ENCODE measurements around the gene PHIP. TPM values are rescaled to one million over a fixed set of nuclear protein-coding genes. Genes with fewer than 3 reads are reported as not detected.

PHIP gene
- total and polyA plus RNA-seq, 9 of the 15 experiments (the other 6 are each of a cell fraction or from before 2014, with no cell fraction given), result 8.1 to 36.3 (median 16.5) TPM

- BruUV-seq (replicated peaks), result no TSS peak
- 0% methylated on average over 2 of the region's 2 CpGs for WGBS (ENCODE audit: insufficient coverage, low coverage, missing lambda C conversion rate)
- Histone ChIP-seq H3K4me2 (ENCODE audit: insufficient read depth, low read length) (no peak overlapping the region), H3K27ac (ENCODE audit: extremely low read depth, low read depth, low read length) (no peak overlapping the region), H3K27me3 (ENCODE audit: control insufficient read depth in 2 of 2, insufficient read depth in 2 of 2, low read length in 2 of 2) (0 out of 5 replicates have a peak, but pooled peaks cover 0 to 3% of the 10 kb centered on the region in 2 experiments), H3K36me3 (ENCODE audit: control insufficient read depth, insufficient read depth, low read length) (no peaks in the 10 kb centered on the region), H3K9ac (ENCODE audit: insufficient read depth in 1 of 2, low read depth in 2 of 2, low read length in 2 of 2) (no peak overlapping the region), H2AFZ (ENCODE audit: low read depth, low read length) (no peak overlapping the region), H4K20me1 (replicated peaks; ENCODE audit: control insufficient read depth, insufficient read depth, low read length) (no peaks in the 10 kb centered on the region), H3K9me1 (ENCODE audit: control insufficient read depth, insufficient read depth, low read length) (no peaks in the 10 kb centered on the region), H3K9me3 (replicated peaks; ENCODE audit: control insufficient read depth, insufficient read depth, low read depth, low read length) (no peaks in the 10 kb centered on the region; the same call in 1 of the 2 replicates), H3K4me1 (replicated peaks in 1 of 2; ENCODE audit: control insufficient read depth in 2 of 2, insufficient read depth in 2 of 2, low read length in 2 of 2) (no peaks in the 10 kb centered on the region), H3K79me2 (ENCODE audit: control insufficient read depth, insufficient read depth, low read length) (no peaks in the 10 kb centered on the region), H3K4me3 (no peak overlapping the region)
- in situ Hi-C loops (cut with MboI), result no loop called here
- ATAC-seq (no peak), DNase-seq (ENCODE audit: extremely low read depth in 1 of 4, low spot score in 3 of 4) (no peak), FAIRE-seq (no peak)
- intact Hi-C loops (cut with micrococcal nuclease), result no loop called here
- TF ChIP-seq ZNF146 (CRISPR knock-in tag; IDR thresholded peaks at IDR 0.05; ENCODE audit: unreplicated experiment) (peak; percentile 38), BCL6 (CRISPR knock-in tag; IDR thresholded peaks at IDR 0.05) (no peak), CREB3L1 (IDR thresholded peaks at IDR 0.05; ENCODE audit: borderline replicate concordance, low read depth) (no peak), ARHGAP35 (IDR thresholded peaks at IDR 0.05; ENCODE audit: partially characterized antibody) (no peak), TCF7 (IDR thresholded peaks at IDR 0.05; ENCODE audit: borderline replicate concordance) (no peak)
- CTCF ChIA-PET (ENCODE audit: low intra/inter-chr PET ratio), result no interaction called here
- POLR2A ChIA-PET, result no interaction called here
Observed at GRCh38 chr6:79100304-79100703, 22.2 kb upstream of the PHIP start.

GRCh38 chr6:79094938-79095337, 16.9 kb upstream of the PHIP start:
- Histone ChIP-seq H3K79me2 (ENCODE audit: control insufficient read depth, insufficient read depth, low read length) (no peaks in the 10 kb centered on the region), H3K9ac (ENCODE audit: insufficient read depth in 1 of 2, low read depth in 2 of 2, low read length in 2 of 2) (no peak overlapping the region), H3K4me1 (replicated peaks in 1 of 2; ENCODE audit: control insufficient read depth in 2 of 2, insufficient read depth in 2 of 2, low read length in 2 of 2) (no peaks in the 10 kb centered on the region), H3K9me1 (ENCODE audit: control insufficient read depth, insufficient read depth, low read length) (no peaks in the 10 kb centered on the region), H3K36me3 (ENCODE audit: control insufficient read depth, insufficient read depth, low read length) (no peaks in the 10 kb centered on the region), H3K4me2 (ENCODE audit: insufficient read depth, low read length) (no peak overlapping the region), H3K9me3 (replicated peaks; ENCODE audit: control insufficient read depth, insufficient read depth, low read depth, low read length) (no peaks in the 10 kb centered on the region), H2AFZ (ENCODE audit: low read depth, low read length) (no peak overlapping the region), H3K27me3 (ENCODE audit: control insufficient read depth in 2 of 2, insufficient read depth in 2 of 2, low read length in 2 of 2) (peaks cover 0 to 3% of the 10 kb centered on the region in 2 experiments; a peak in 2 of 5 replicates), H4K20me1 (replicated peaks; ENCODE audit: control insufficient read depth, insufficient read depth, low read length) (no peaks in the 10 kb centered on the region), H3K27ac (ENCODE audit: extremely low read depth, low read depth, low read length) (no peak overlapping the region), H3K4me3 (no peak overlapping the region)
- ATAC-seq (no peak), FAIRE-seq (no peak), DNase-seq (ENCODE audit: extremely low read depth in 1 of 4, low spot score in 3 of 4) (no peak)
- intact Hi-C loops (cut with micrococcal nuclease) (no loop called here), in situ Hi-C loops (cut with MboI) (no loop called here)
- CTCF ChIA-PET (ENCODE audit: low intra/inter-chr PET ratio), result interaction anchor here (0.6 kb wide), 1 partner anchor 84 kb away, joined by 3 read pairs; no protein-coding TSS in a partner anchor
- POLR2A ChIA-PET, result interaction anchor here (0.6 to 1.3 kb wide), 2 partner anchors 9 to 17 kb away, joined by 3 to 7 read pairs; partner anchors contain the start of gene PHIP
- no TSS peak for BruUV-seq (replicated peaks)
- TF ChIP-seq SRSF9 (IDR thresholded peaks at IDR 0.05; ENCODE audit: borderline replicate concordance, low read depth, low read length), result no peak
- no peak for TF ChIP-seq CXXC5 (CRISPR knock-in tag; IDR thresholded peaks at IDR 0.05)
- TF ChIP-seq E2F4 (CRISPR knock-in tag; IDR thresholded peaks at IDR 0.05; ENCODE audit: low read depth), result no peak
- no peak for TF ChIP-seq MIER1 (IDR thresholded peaks at IDR 0.05; ENCODE audit: low read depth)
- TF ChIP-seq SMARCC2 (IDR thresholded peaks at IDR 0.05; ENCODE audit: low read depth), result no peak
- TF ChIP-seq L3MBTL2 (IDR thresholded peaks at IDR 0.05), result no peak
- TF ChIP-seq TFAM (CRISPR knock-in tag; conservative IDR thresholded peaks at IDR 0.05), result no peak
- no peak for TF ChIP-seq SMAD1 (IDR thresholded peaks at IDR 0.05; ENCODE audit: low read depth, low read length, partially characterized antibody)

Data from K562 (cell line).